ENCODE results near the gene ANGPTL2.

Gene ANGPTL2

DNA sequence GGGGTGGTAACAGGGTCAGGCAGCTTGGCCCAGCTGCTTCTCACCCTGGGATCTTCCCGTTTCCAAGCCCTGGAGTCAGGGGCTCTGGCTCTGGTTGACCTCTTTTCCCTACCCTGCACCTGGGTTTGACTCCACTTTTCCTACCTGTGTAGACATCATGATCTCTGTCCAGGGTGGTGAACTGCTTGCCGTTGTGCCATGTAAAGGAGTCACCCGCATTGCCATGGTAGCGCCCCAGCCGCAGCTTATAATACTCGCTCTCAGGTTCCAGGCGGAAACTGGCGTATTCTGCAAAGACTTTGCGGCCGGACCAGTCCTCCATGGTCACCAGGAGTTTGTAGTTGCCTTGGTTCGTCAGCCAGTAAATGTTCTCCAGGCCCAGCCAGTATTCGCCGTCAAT lies 30.9 kb downstream of the ANGPTL2 start:
- no peak for DNase-seq

DNA sequence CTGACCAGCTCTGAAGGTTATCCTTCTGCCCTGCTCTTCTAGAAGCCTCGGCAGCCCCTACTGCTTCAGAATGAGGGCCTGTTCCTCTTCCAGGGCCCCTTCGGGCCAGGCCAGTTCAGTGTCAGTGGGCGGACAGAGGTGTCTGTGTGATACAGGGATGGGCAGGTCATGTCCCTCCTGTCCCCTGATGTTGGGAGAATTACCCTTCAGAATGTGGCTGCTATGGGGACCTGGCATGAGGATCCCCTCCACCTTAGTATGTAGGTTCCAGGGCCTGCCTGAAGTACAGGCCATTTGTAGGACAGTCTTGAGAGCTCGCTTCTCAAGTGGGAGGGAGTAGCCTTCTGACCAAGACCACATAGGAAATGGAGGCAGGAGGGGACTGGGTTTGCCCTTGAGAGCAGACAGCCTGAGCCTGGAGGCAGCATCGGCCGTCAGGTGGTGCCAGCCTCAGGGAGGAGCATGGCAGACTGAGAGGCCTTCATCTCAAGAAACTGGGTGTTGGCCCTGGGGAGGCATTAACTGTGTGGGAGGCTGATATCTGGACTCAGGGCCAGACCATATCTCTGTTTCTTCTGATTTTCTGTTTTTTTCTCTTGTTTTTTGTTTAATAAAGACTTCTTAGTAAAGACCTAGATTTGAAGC lies 32.0 kb downstream of the ANGPTL2 start:
- no peak for DNase-seq

DNA sequence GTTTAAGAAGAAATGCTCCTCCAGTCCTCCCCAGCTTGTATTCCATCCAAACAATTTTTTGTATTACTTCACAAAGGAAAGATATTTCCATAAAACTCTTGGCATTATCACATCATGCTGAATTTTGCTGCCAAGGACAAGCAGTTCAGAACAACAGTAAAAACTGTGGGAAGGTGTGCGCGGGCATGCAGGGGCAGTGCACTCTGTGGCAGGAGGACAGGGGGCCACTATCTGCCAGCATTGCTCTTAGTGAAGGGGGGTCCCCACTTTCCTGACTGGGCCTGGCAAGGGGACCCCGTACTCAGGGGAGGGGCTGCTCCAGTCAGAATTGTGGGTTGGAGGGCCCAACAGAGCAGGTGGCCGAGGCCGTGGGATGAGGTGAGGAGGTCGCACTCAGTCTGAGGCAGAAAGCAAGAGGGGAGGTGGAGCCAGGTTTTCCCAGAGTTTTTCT lies 32.8 kb downstream of the ANGPTL2 start:
- no peak for DNase-seq

DNA sequence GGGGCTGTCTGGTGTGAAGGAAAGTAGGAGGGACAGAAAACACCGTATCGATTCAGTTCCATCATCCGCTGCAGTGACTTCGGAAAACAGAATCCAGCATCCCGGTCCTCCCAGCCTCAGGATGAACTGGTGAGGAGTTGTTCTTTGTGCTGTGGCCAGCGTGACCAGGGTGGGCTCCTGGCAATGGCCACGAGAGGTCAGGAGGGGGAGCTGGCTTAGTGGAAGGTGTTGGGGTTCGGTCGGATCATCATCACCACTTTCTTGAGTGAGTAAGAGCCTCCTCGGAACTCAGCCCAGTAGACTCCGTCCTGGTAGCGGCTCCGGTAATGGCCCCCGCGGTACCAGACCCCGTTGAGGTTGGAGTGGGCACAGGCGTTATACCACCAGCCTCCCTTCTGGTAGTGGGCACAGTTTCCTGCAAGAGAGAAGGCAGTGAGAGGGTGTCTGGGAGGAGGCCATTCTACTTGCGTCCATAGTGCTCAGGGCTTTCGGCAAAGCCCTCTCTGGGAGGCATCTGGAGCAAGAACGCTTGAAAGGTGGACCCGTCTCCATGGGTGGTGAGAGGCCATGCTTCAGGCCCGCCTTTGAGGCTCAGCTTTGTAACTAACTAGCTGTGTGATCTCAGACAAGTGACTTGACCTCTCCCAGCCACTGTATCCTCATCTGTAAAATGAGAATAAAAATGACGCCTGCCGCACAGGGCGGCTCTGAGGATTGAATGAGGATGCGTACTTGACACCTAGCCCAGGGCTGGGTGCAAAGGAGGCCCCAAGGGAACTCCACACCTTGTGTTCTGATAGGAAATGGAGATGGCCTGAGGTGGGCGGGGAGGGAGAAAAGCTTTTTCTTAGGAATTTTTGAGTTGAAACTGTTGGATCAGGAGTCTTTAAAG lies 33.5 kb downstream of the ANGPTL2 start:
- DNase-seq: no peak

DNA sequence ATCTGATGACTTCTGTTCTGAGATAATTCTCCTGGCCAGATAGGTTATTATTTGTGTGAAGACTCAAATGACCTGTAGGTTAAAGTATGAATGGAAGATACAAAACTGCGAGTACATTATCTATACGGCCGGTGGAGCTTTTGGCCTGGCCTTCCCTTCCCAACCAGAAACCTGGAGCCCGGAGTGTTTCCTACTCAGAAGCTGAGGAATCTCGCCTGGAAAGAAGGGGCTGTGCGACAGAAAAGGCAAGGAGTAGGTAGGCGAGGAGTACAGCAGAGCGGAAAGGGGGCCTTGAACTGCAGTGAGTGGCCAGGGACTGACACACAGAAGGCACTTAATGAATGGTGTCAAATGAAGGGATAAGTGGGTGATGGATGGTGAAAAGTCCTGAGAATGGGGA lies 34.6 kb downstream of the ANGPTL2 start:
- no peak for DNase-seq

DNA sequence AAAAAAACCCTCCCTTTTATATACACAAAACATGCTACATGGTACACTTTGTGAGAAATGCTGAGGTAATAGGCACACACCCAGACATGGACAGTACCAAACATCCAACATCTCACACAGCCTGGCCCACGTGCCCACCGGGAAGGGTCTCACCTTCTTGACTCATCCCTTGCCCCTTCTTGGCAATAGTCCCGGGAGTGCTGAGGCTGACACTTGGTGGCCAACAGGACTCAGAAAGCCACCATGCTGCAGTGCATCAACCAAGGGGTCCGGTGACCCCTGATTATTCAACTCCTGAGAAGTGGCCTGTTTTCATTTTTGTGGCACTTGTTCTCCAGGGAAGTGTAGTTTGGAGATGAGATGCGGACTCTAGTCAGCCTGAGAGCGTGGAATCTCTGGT lies 35.0 kb downstream of the ANGPTL2 start:
- DNase-seq: no peak

DNA sequence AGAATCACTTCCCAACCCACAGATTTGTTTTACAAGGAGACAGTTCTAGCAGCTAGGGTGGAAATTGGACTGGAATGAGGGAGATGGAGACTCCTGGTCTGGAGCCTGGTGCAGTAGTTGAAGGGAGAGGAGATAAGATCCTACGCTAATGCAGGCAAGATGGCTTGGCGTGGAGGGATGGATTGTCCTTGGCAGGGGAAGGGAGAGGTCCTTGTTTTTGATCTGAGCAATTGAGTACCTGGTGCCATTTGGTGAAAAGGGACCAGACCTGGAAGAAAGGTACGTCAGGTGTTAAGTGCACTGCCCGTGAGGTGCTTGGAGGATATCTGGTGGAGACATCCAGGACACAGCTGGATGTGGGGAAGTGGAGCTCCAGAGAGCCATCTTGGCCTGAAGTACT lies 35.7 kb downstream of the ANGPTL2 start:
- DNase-seq: no peak

DNA sequence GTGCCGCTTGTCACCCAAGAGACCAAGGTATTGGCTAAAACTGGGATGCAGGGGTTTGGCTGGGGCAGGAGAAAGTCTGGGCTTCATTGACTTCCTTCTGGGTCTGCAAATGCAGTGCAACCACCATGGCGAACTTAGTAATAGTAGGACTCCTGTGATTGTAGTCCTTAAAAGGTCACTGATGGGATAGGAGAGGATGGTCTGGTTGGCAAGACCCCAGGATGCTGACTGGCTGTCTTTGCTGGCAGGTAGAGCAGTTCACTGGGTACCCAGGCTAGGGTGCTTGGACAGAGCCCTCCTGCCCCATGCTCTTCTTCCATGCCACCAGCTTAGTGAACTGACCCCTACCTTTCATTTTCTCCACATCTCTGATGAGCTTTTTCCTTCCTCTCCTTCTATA lies 37.2 kb downstream of the ANGPTL2 start:
- no peak for DNase-seq

DNA sequence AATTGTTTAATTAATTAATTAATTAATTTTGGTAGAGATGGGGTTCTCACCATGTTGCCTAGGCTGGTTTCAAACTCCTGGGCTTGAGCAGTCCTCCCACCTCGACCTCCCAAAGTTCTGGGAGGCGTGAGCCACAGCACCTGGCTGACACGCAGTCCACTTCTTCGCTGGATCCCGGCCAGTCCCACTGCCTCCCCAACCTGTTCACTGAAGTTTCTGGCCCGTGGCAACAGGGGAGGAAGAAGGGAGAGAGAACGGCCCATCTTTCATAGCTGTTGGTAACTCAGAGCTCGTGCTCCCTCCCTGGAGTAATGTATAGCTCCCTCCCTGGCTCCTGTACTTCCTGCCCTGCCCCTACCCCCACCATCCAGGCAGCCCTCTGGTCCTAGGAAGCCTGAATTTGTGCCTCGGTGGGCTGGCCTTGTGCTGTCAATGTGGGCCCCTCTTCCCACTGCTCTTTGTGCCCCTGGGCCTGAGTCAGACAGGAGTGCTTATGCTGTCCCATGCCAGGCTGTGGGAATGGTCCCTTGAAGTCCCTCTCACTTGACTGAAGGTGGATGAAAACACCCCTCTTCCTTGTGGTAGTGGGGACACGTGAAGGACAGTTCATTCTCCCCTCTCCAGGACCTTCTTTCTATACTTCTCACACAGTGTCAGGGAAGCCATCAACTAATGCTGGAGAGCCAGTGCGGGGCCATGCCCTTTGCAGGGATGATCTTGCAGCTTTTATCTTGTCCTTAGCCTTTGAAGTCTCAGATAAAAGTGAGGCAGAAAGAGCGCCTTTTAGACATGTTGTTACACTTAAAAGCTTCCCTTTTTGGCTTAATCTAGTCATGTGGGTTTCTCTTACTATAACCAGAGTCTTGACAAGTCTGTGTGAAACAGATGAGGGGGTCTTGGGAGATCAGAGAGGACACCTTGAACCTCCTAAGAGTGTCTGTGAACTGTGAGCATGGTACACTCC lies 38.1 kb downstream of the ANGPTL2 start:
- no peak for DNase-seq

DNA sequence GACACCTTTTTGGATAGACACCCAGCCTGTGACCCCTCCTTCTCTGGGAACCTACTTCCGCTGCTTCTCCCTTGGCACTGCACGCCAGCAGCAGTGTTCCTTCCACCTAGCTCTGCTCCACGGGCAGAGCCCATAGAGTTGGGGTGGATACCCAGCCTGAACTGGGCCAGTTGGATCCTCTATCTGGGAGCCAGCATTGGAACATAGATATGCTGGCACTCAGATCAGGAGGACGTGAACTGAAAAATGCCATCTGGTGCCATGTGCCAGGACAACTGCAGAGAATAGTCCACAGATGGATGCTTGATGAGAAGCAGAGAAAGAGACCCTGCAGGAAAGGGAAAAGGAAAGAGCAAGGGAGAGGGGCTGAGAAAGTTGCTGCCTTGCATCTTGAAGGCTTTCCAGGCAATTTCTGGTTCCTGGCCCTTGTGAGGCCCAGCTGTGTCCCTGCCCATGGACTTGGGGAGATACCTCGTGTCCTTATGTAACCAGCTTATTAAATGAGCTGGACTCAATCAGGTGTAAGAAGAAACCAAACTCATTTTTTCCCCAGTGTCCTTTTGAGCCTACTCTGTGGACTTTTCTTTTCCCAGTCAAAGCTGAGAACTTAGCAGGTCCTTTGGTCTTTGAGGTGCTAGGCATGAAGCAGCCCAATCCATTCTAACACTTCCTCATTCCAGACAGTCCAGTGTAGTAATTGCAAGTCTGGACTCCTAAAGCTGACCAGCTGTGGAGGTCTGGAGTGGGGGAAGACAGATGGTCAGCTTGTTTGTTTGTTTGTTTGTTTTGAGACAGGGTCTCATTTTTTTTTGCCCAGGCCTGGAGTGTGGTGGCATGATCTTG lies 39.1 kb downstream of the ANGPTL2 start:
- DNase-seq: no peak

DNA sequence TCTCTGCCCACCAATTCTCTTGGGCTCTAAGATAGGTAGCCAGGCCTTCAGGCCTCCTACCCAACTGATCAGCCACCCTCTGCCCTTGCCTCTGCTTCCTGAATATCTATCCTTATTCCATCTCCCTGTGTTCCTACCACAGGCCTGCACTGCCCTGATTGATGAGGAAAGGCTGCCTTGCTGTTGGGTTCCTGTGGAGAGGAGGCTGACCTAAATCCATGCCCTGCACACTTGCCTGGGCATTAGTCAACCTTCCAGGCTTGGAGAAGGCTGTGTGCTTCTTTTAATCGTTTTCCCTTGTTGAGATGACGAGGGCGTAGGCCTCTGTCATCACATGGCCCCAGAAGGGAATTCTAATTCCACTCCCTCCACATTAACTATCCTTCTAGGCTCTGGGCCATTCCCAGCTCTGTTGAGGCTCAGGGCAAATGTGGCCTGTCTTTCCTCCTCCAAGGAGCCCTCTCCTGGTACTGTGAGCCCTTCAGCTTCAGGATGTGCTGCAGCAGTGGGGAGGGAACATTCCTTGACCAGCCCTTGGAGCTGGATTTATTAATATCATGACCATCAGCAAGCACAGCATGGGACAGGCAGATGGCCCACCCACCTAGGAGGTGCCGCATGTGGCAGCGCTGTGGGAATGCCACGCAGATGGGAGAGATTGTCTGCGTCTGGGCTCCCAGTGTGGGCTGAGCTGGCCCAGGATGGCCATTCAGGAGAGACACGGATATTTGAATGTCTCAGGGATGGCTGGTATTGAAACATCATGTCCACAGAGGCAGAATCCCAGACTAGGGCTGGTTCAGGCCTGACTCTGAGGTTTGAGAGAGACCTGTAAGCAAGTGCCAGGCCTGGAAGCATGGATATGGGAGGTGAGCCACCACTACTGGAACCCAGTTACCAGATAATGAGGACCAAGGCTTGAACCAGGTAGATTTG lies 40.9 kb downstream of the ANGPTL2 start:
- no peak for DNase-seq

DNA sequence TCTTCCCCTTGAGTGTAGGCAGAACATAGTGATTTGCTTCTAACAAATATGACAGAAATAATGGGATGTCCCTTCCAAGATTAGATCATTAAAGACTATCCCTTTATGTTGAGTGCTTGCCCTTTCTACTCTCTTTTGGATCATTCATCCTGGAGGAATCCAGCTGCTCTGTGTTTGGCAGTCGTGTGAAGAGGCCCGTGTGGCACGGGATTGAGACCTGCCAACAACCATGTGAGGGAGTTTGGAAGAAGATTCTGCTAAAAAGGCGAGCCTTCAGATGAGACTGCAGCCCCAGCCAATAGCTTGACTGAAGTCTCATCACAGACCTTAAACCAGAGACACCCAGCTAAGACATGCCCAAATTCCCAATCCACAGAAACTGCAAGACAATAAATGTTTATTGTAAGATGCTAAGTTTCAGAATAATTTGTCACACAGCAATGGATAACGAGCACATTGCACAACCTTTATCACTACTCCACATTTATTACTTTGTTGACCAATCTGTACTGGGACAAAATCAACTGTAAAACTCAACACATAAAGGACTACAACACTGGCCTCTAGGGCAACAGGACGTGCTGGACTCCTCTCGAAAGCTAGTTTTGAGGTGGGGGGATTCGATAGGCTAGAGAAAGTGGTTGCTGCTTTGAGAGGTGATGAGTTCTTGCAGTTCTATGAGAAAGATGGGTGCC lies 42.8 kb downstream of the ANGPTL2 start:
- DNase-seq: no peak

DNA sequence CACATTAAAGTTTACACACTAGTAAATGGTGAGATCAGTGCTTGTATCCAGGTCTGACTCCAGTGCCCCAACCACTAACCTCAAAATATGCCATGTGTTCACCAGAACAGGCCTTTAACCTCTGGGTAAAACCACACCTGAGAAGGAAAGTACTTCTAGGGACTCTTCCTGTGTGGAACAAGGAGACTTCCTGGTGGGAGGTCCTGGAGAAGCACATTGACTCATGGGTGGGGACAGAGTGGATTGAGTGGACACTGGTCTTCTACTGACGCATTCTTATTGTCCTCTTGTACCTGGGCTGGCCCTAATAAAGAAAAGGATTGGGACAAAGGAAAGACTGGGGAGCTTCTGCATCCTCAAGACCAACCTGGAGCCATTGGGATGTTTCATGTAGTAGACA lies 43.4 kb downstream of the ANGPTL2 start:
- no peak for DNase-seq

DNA sequence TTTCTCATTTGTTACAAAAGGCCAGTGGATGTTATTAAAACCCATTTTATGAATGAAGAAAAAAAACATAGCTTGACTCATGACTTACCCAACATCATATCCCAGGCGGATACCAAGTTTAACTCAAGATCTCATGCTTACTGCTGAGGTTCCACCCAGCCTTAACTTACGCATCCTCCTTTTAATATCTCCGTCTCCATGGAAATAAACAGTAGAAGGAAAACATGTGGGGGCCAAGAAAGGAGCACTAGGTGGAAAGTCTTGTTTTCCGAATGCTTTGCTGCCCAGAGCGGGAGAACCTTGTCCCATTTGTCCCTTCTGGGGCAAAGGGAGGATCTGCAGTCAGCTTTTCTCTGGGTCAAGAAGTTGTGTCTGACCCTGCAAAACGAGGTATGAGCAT lies 44.1 kb downstream of the ANGPTL2 start:
- DNase-seq: no peak

DNA sequence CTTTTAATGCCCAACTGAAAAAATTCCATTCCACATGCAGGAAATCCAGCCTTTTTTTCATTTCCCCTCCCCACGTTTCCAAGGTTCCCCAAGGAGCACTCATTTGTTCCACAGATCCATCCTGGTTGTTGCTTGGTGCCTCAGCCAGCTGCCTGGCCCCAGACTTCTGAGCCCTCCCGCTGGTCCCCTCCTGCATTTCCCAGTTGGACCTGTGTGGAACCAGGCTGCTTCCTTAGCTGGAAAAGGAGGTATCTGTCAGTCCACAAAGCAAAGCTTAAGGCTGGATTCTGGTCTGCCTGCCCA lies 44.8 kb downstream of the ANGPTL2 start:
- no peak for DNase-seq

DNA sequence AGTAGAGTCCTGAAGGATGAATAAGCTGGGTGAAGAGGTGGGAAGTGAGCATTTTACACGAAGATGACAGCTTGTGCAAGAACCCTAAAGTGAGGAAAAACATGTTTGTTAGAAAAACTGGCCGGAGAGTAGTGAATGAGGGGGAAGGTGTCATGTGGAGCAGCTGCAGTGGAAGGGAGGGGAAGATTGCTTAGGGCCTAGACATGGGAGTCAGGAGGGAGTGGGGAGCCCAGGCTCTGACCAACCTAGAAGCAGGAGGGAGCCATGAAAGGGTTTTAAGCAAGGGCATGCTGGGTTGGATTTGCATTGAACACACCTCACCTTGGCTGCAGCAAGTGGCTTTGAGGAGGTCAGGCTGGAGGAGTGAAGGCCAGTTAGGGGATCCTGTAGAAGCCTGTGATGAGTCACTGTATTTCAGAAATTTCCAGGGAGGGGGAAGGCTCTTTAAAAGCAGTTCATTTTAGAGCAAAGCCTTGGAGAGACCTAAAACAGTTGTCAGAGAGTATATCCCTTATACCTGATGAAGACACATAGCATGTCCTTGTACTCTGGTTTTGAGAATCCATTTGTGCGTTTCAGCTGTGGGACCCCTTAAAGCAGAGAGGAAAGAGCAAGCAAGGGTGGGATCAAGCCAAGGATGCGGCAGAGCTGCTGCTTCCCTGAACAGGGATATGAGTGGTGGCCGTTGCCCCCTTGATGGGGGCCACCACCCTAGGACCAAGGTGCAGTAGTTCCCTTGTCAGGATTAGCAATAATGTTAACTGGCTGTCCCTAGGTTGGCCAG lies 45.4 kb downstream of the ANGPTL2 start:
- DNase-seq: no peak

DNA sequence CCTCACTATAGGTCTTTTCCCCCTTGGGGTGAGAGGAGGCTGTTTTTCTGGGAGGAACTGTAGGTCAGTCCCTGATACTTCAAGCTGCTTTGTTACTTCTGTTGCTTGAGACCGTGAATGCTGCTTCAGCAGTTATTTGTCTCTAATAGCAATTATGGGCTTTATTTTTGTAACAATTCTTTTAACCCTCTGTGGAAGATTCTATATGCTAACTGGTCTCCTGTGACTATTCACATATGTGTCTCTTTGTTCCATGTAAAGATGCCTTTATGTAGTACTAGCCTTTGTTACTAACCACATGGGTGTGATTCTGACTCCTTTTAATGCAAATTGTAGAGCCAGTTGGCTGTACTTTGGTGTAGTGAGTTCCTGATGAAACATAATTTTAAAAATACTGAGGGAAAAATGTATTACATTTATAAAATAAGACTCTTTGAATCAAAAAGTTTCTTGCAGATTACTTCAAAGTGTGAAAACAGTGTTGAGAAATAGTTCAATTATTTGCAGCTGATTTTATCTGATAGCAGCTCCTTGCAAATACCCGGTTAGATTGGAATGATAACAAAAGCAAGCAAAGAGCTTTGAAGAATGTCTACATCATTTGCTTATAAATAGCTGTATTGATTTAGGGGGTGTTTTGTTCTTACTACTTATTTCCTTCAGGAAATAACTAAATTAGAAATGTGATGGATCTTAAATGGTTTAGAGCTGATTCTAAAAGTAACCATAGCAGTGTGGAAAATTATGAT lies 46.6 kb downstream of the ANGPTL2 start:
- no peak for DNase-seq

DNA sequence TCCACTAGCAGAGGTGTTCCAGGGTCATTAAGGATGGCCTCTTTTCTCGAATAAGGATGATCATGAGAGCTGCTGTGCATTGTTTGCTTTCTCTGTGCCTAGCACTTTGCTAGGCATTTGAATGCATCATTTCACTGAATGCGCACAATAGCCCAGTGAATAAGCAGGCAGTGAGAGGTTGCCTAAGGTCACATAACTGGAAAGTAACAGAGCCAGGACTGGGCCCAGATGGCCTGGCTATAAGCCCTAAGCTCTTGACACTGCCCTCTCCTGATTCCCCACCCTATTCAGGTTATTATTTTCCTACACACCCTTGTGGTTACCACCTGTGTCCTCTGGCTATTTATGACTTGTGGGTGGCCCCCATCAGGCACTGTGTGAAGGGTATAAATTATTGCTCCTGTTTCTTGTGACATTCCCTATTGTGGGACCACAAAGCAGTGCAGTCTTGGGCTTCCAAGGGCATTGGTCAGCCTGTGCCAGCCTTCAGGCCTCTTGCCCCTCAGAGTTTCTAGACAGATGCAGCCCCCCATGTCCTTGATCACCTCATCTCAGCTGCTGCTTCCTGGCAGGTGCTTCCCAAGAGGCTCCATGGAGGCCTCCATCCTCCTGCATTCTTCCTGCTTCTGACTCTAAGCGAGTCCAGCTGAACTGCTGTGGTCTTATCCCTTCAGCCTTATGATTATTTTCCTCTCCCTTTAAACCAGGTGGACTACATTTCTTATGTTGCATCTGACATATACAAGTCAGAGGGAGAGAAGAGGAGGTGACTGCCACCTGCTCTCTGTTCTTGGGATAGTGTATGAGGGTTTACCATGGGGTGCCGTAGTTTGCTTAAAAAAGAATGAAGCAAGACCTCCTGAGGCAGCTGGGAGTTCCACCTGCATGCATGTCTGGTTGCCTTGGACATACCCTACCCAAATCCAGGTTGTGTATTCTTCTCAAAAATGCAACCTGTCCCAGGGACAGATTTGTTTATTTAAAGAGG lies 47.6 kb downstream of the ANGPTL2 start:
- no peak for DNase-seq
